ENCODE measurements around the gene NOL4L.

Gene NOL4L

GRCh38 chr20:32570401-32571190, 14.5 kb downstream of the NOL4L start:
- Histone ChIP-seq H4K91ac (ENCODE audit: low read depth, low read length) (no peak overlapping the region), H3K36me3 (ENCODE audit: control insufficient read depth in 1 of 2, insufficient read depth in 2 of 2, low read length in 2 of 2) (no peaks in the 10 kb centered on the region), H3K14ac (ENCODE audit: low read length) (no peak overlapping the region), H3K4me1 (ENCODE audit: control insufficient read depth in 1 of 2, insufficient read depth in 2 of 2, low read length in 2 of 2) (peaks cover 5 to 6% of the 10 kb centered on the region in 2 experiments), H3K27me3 (ENCODE audit: insufficient read depth, low read length) (no peaks in the 10 kb centered on the region), H3K23ac (ENCODE audit: low read length) (no peak overlapping the region), H4K12ac (ENCODE audit: low read depth, low read length) (no peak overlapping the region), H2BK120ac (ENCODE audit: insufficient read depth, low read length, poor library complexity) (no peak overlapping the region), H3K27ac (ENCODE audit: low read depth, low read length) (no peak overlapping the region), H3K9me3 (ENCODE audit: insufficient read depth, low read depth, low read length) (peaks cover 2% of the 10 kb centered on the region), H2BK12ac (ENCODE audit: low read length) (no peak overlapping the region), H4K8ac (ENCODE audit: low read depth, low read length) (no peak overlapping the region), H3K18ac (ENCODE audit: low read length) (no peak overlapping the region), H2BK5ac (ENCODE audit: low read depth, low read length, poor library complexity) (no peak overlapping the region), H3K79me1 (ENCODE audit: low read length) (peaks cover 5% of the 10 kb centered on the region), H2AFZ (ENCODE audit: insufficient read depth, low read length, poor library complexity) (no peak overlapping the region), H3K79me2 (ENCODE audit: control insufficient read depth, insufficient read depth, low read length, poor library complexity) (no peaks in the 10 kb centered on the region), H3K4ac (ENCODE audit: low read depth, low read length) (no peak overlapping the region), H3K4me2 (ENCODE audit: low read length) (no peak overlapping the region), H3K9ac (ENCODE audit: low read length) (no peak overlapping the region), H3K4me3 (ENCODE audit: low read depth, low read length) (no peak overlapping the region), H2AK5ac (ENCODE audit: low read length) (no peak overlapping the region)
- DNase-seq = no peak
- no CpG with 5 or more reads among the region's 10 CpGs for WGBS (ENCODE audit: extremely low coverage, insufficient coverage, insufficient read length)

DNA sequence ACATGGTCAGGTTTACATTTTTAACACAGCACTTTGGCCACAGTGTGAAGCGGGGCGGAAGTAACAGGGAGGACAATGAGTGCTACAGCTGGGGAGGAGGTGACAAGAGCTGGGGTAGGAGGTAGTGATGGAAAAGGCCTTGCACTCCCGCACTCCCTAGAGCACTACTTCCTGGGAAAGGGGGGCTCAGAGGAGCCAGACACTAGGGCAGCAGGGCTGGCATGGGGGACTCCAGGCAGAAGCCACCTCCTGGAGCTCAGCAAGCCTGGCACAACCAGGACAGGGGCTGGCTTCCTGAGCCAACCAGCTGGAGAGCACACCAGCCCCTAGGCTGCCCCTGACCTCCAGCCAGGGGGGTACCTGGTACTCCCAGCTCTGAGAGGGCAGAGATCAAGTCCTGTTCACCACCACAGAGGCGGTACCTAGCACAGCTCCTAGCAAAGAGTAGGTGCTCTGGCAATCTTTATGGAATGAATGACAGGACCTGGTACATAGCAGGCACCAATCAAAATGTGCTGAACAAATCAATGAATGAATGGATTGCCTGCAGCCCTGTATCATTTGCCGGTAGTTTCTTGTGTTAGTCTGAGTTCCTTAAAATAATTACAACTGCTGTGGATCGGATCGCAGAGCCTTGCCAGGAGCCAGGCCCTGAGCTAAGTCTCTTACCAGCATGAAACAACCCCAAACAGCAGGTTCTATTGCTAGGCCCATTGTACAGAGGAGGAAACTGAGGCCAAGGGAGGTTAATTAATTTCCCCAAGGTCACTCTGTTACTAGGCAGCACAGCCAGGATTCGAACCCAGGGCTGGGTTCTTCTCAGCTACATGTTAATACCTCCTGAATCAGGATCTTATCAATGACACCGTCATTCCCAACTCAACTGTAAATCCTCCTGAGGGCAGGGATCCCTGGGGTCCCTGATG, 15.5 kb downstream of the NOL4L start:
- H2AK5ac ChIP-seq (ENCODE audit: low read length) = no peak overlapping the region
- no peak overlapping the region for H3K18ac ChIP-seq (ENCODE audit: low read length)
- WGBS (ENCODE audit: extremely low coverage, insufficient coverage, insufficient read length) = no CpG with 5 or more reads among the region's 9 CpGs
- DNase-seq = no peak
- H2BK5ac ChIP-seq (ENCODE audit: low read depth, low read length, poor library complexity) = no peak overlapping the region
- H4K12ac ChIP-seq (ENCODE audit: low read depth, low read length) = no peak overlapping the region
- H2BK12ac ChIP-seq (ENCODE audit: low read length) = no peak overlapping the region
- H3K9ac ChIP-seq (ENCODE audit: low read length) = no peak overlapping the region
- H3K36me3 ChIP-seq (ENCODE audit: control insufficient read depth in 1 of 2, insufficient read depth in 2 of 2, low read length in 2 of 2) = no peaks in the 10 kb centered on the region
- peaks cover 2% of the 10 kb centered on the region for H3K9me3 ChIP-seq (ENCODE audit: insufficient read depth, low read depth, low read length)
- H3K4me1 ChIP-seq (ENCODE audit: control insufficient read depth in 1 of 2, insufficient read depth in 2 of 2, low read length in 2 of 2) = peaks cover 2% of the 10 kb centered on the region in 2 experiments
- no peak overlapping the region for H3K4ac ChIP-seq (ENCODE audit: low read depth, low read length)
- H3K4me2 ChIP-seq (ENCODE audit: low read length) = no peak overlapping the region
- H3K27ac ChIP-seq (ENCODE audit: low read depth, low read length) = no peak overlapping the region
- H3K4me3 ChIP-seq (ENCODE audit: low read depth, low read length) = no peak overlapping the region
- no peak overlapping the region for H4K91ac ChIP-seq (ENCODE audit: low read depth, low read length)
- H2BK120ac ChIP-seq (ENCODE audit: insufficient read depth, low read length, poor library complexity) = no peak overlapping the region
- no peak overlapping the region for H3K14ac ChIP-seq (ENCODE audit: low read length)
- peaks cover 1% of the 10 kb centered on the region for H3K79me1 ChIP-seq (ENCODE audit: low read length)
- H3K79me2 ChIP-seq (ENCODE audit: control insufficient read depth, insufficient read depth, low read length, poor library complexity) = no peaks in the 10 kb centered on the region
- no peak overlapping the region for H3K23ac ChIP-seq (ENCODE audit: low read length)
- H4K8ac ChIP-seq (ENCODE audit: low read depth, low read length) = no peak overlapping the region
- no peak overlapping the region for H2AFZ ChIP-seq (ENCODE audit: insufficient read depth, low read length, poor library complexity)
- no peaks in the 10 kb centered on the region for H3K27me3 ChIP-seq (ENCODE audit: insufficient read depth, low read length)

DNA sequence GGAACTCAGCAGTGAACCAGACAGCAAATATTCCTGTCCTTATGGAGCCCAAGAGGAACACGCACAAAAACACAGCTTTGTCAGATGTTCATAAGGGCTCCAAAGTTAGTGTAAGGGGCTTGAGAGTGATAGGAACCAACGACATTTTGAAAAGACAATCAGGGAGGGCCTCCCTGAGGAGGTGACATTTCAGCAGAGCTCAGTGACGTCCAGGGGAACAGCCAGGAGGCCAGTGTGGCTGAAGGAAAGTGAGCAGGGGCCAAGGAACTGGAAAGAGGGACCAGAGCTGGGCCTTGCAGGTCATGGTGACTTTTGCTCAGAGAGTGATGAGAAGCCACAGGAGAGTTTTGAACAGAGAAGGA, 16.1 kb downstream of the NOL4L start:
- no CpG with 5 or more reads among the region's 3 CpGs for WGBS (ENCODE audit: extremely low coverage, insufficient coverage, insufficient read length)
- Histone ChIP-seq H3K23ac (ENCODE audit: low read length) (no peak overlapping the region), H4K91ac (ENCODE audit: low read depth, low read length) (no peak overlapping the region), H3K9ac (ENCODE audit: low read length) (no peak overlapping the region), H3K27me3 (ENCODE audit: insufficient read depth, low read length) (no peaks in the 10 kb centered on the region), H2BK12ac (ENCODE audit: low read length) (no peak overlapping the region), H2AFZ (ENCODE audit: insufficient read depth, low read length, poor library complexity) (no peak overlapping the region), H2AK5ac (ENCODE audit: low read length) (no peak overlapping the region), H3K27ac (ENCODE audit: low read depth, low read length) (no peak overlapping the region), H2BK5ac (ENCODE audit: low read depth, low read length, poor library complexity) (no peak overlapping the region), H3K79me1 (ENCODE audit: low read length) (no peaks in the 10 kb centered on the region), H3K4me1 (ENCODE audit: control insufficient read depth in 1 of 2, insufficient read depth in 2 of 2, low read length in 2 of 2) (no peaks in the 10 kb centered on the region), H3K9me3 (ENCODE audit: insufficient read depth, low read depth, low read length) (peaks cover 2% of the 10 kb centered on the region), H4K8ac (ENCODE audit: low read depth, low read length) (no peak overlapping the region), H3K36me3 (ENCODE audit: control insufficient read depth in 1 of 2, insufficient read depth in 2 of 2, low read length in 2 of 2) (no peaks in the 10 kb centered on the region), H3K4me2 (ENCODE audit: low read length) (no peak overlapping the region), H3K4ac (ENCODE audit: low read depth, low read length) (no peak overlapping the region), H3K18ac (ENCODE audit: low read length) (no peak overlapping the region), H3K79me2 (ENCODE audit: control insufficient read depth, insufficient read depth, low read length, poor library complexity) (no peaks in the 10 kb centered on the region), H4K12ac (ENCODE audit: low read depth, low read length) (no peak overlapping the region), H2BK120ac (ENCODE audit: insufficient read depth, low read length, poor library complexity) (no peak overlapping the region), H3K14ac (ENCODE audit: low read length) (no peak overlapping the region), H3K4me3 (ENCODE audit: low read depth, low read length) (no peak overlapping the region)
- DNase-seq = no peak

DNA sequence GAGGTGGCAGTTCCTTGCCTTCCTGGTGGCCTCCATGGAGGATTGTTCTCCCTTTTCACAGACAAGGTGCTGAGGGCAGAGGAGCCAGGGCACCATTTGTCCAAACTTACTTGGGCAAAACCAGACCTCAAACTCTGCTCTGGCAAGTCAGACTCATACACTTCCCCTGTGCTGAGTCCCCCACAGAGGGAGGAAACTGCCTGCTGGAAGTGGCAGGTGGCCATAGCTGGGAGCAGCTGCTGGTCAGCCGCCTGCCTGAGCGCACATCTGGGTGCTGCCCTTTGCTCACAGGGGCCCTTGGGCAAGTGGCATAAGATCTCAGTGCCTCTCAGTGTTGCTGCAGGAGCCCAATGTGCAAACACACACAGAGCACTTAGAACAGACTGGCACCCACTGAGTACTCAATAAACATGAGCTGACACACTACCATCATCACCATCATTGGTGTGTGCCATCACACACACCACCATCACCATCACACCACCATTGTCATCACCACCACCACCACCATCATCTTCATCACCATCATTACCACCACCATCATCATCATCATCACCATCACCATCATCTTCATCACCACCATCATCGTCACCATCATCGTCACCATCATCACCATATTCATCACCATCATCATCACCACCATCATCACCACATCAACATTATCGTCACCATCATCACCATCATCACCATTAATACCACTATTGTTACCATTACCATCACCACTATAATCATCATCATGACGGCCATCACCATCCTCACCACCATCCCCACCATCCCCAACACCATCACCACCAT, 17.6 kb downstream of the NOL4L start:
- peaks cover 0 to 1% of the 10 kb centered on the region in 2 experiments for H3K4me1 ChIP-seq (ENCODE audit: control insufficient read depth in 1 of 2, insufficient read depth in 2 of 2, low read length in 2 of 2)
- no peak overlapping the region for H2BK120ac ChIP-seq (ENCODE audit: insufficient read depth, low read length, poor library complexity)
- H3K18ac ChIP-seq (ENCODE audit: low read length) = no peak overlapping the region
- no peaks in the 10 kb centered on the region for H3K36me3 ChIP-seq (ENCODE audit: control insufficient read depth in 1 of 2, insufficient read depth in 2 of 2, low read length in 2 of 2)
- H3K9me3 ChIP-seq (ENCODE audit: insufficient read depth, low read depth, low read length) = peaks cover 2% of the 10 kb centered on the region
- no peak overlapping the region for H2BK5ac ChIP-seq (ENCODE audit: low read depth, low read length, poor library complexity)
- H4K12ac ChIP-seq (ENCODE audit: low read depth, low read length) = no peak overlapping the region
- no peak overlapping the region for H4K8ac ChIP-seq (ENCODE audit: low read depth, low read length)
- H3K4me2 ChIP-seq (ENCODE audit: low read length) = no peak overlapping the region
- H3K23ac ChIP-seq (ENCODE audit: low read length) = peak overlapping the region; percentile 18
- no peaks in the 10 kb centered on the region for H3K27me3 ChIP-seq (ENCODE audit: insufficient read depth, low read length)
- H3K4ac ChIP-seq (ENCODE audit: low read depth, low read length) = no peak overlapping the region
- DNase-seq = no peak
- no peak overlapping the region for H4K91ac ChIP-seq (ENCODE audit: low read depth, low read length)
- no peak overlapping the region for H2BK12ac ChIP-seq (ENCODE audit: low read length)
- H3K9ac ChIP-seq (ENCODE audit: low read length) = no peak overlapping the region
- 100% methylated on average over 2 of the region's 6 CpGs for WGBS (ENCODE audit: extremely low coverage, insufficient coverage, insufficient read length)
- no peak overlapping the region for H3K4me3 ChIP-seq (ENCODE audit: low read depth, low read length)
- no peaks in the 10 kb centered on the region for H3K79me1 ChIP-seq (ENCODE audit: low read length)
- H2AK5ac ChIP-seq (ENCODE audit: low read length) = no peak overlapping the region
- H3K79me2 ChIP-seq (ENCODE audit: control insufficient read depth, insufficient read depth, low read length, poor library complexity) = no peaks in the 10 kb centered on the region
- no peak overlapping the region for H3K27ac ChIP-seq (ENCODE audit: low read depth, low read length)
- H3K14ac ChIP-seq (ENCODE audit: low read length) = no peak overlapping the region
- H2AFZ ChIP-seq (ENCODE audit: insufficient read depth, low read length, poor library complexity) = no peak overlapping the region
